NCI-H2196 treated with DMSO at 0.1 percent for 48 hours (cell line): Measurements from ENCODE around the gene ZNF700.
"Not testable (repeated sequence)": the region's sequence is repeated elsewhere in the genome, so short reads cannot be mapped to it uniquely, and the experiment has no call there.

Experiments
- DNase-seq: peaks from one replicate; lab custom pipeline; 2025; ENCODE audit not compliant: unreplicated experiment; lab: John Stamatoyannopoulos, UW

Gene ZNF700

GRCh38 chr19:11987405-11988281 lies 62.7 kb downstream of the ZNF700 start:
- DNase-seq, result peak; percentile 92

GRCh38 chr19:11989112-11989456 lies 64.2 kb downstream of the ZNF700 start:
- no peak for DNase-seq

DNA sequence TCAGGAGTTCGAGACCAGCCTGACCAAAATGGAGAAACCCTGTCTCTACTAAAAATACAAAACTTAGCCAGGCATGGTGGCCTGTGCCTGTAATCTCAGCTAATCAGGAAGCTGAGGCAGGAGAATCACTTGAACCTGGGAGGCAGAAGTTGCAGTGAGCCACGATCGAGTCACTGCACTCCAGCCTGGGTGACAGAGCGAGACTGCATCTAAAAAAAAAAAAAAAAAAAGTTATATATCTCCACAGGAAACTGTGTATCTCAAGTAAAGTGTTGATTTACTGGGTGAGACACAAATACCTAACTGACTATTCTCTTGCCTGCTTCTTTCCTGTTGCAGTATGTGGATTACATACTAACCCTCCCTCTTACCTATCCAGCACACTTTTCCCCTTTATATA lies 67.0 kb downstream of the ZNF700 start:
- DNase-seq, result not testable (repeated sequence)

DNA sequence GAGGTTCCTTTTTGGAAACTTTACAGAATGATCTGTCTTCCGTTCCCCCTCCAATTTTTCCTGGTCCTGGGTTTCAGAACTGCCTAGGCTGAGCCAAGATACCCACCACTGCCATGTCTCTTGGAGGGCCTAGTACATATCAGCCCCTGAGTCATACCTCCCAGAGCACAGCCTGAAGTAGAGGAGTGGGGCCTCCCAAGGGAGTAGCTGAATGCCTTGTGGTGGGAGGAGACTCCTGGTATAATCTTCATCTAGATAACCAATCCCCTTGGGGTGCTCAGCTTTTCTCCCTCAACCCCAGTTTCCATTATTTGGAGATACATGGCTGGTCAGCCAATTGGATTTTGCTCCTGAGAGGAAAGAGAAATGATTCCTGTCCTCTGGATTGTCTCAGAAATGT lies 70.3 kb downstream of the ZNF700 start:
- no peak for DNase-seq
